ENCODE measurements around the gene SPI1.

DNA sequence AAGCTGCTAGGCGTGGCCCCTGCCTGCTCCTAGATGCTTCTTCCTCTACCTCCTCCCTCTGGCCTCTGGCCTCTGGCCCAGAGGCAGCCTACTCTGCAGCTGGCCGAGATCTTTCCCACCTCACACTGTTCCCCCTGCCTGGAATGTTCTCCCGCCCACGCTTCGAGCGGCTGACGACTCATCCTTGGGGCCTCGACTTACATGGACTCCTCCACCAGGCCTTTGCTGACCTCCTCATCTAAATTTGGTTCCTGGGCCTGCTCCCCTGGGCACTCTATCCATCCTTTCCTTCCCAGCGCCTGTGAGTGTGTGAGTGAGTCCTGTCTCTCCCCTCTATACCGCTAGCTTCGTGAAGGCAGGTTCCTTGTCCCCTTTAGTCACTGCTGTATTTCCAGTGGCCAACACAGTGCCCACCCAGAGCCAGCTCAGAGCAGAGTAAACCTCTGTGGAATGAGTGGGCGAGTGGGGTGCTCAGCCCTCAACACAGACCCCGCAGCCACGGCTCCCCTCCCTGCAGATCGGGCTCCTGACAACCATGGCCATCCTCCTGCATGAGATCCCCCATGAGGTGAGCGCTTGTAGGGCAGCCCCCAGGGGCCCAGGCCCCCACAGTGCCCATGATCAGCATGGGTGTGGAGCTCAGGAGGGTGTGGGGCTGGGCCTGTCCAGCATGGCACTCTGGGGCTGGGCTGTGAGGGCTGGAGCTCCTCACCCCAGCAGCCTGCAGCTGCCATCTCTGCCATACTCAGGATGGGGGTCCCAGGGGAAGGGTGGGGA lies 35.7 kb upstream of the SPI1 start:
- TF ChIP-seq EZH2 (IDR thresholded peaks at IDR 0.05) (no peak), POLR2AphosphoS5 (IDR thresholded peaks at IDR 0.05; ENCODE audit: borderline replicate concordance, low read depth, low read length) (no peak; the same call in 1 of the 2 replicates), FOXP2 (optimal IDR thresholded peaks at IDR 0.05; ENCODE audit: control extremely low read depth, extremely low read length, insufficient read depth) (no peak)

All from SK-N-MC (cell line).